Sigmoid colon (tissue), 7 donors: Measurements from ENCODE around the gene CD83. TPM values are rescaled to one million over a fixed set of nuclear protein-coding genes. Genes with fewer than 3 reads are reported as not detected.

Experiments used
- polyA plus RNA-seq, 3 donors: library from polyadenylated mRNA; stranded (reverse); fragments of 200-250 nt; gene quantifications; one replicate each; pipeline ENCODE4 v1.2.3, GENCODE V29; 2013
- small RNA-seq, 3 donors: library from RNA; depleted of rRNA; stranded (forward); fragments of <200 nt; gene quantifications; one replicate each; pipeline ENCODE3, GENCODE V24; 2016
- total RNA-seq, 4 donors: library from RNA; depleted of rRNA; stranded (reverse); fragments of >200 nt; gene quantifications; one replicate each; pipeline ENCODE4 v1.1.0, GENCODE V29; 2016
- donor health status: healthy with polysubstance abuse.
- donor health status: Bipolar disorder and iron deficiency.
- donor health status: healthy.

Gene CD83
- total and polyA plus RNA-seq, 7 donors = 0.60 to 16.0 (median 1.6) TPM

Small RNA genes lying within 50 kb of the gene (small RNA-seq; reads per million reads assigned to genes)
- gene RNU7-133P = 0 reads per million in 3 donors

Other genes starting within 250 kb of the CD83 start
- under 1 TPM; 0.16 to 0.71 (median 0.41) TPM for gene RNF182, start 192.8 kb upstream of the CD83 start, total RNA-seq
- gene RNF182, start 192.8 kb upstream of the CD83 start, polyA plus RNA-seq = under 1 TPM in 1 of 3 donors, not detected in 2; 0.06 TPM